Measurements from ENCODE around the gene TAC3. TPM values are rescaled to one million over a fixed set of nuclear protein-coding genes. Genes with fewer than 3 reads are reported as not detected.

Gene TAC3
- total RNA-seq, 1 experiment from 2014 or later: 3.1 TPM

GRCh38 chr12:57039016-57039798, 22.9 kb upstream of the TAC3 start:
- TF ChIP-seq CTCF (IDR thresholded peaks at IDR 0.05; ENCODE audit: insufficient read depth in 1 of 2, low read depth in 1 of 2, low read length in 1 of 2, severe bottlenecking in 1 of 2, unreplicated experiment in 1 of 2): no peak
- Histone ChIP-seq H3K36me3 (ENCODE audit: control insufficient read depth, insufficient read depth, low read length) (no peaks in the 10 kb centered on the region; the same call in 1 of the 2 replicates), H3K4me1 (no peaks in the 10 kb centered on the region), H3K4me3 (ENCODE audit: low read depth, low read length) (no peak overlapping the region), H3K9me3 (no peaks in the 10 kb centered on the region), H3K27me3 (replicated peaks; ENCODE audit: control insufficient read depth, insufficient read depth, low read length) (no peaks in the 10 kb centered on the region)
- Mint-ChIP-seq H3K36me3 (ENCODE audit: insufficient read depth, unreplicated experiment) (no peaks in the 10 kb centered on the region), H3K27ac (ENCODE audit: unreplicated experiment) (no peak overlapping the region), H3K4me3 (ENCODE audit: unreplicated experiment) (no peak overlapping the region), H3K9me3 (ENCODE audit: unreplicated experiment) (no peaks in the 10 kb centered on the region), H3K4me1 (ENCODE audit: low read depth, unreplicated experiment) (no peaks in the 10 kb centered on the region), H3K27me3 (ENCODE audit: insufficient read depth, unreplicated experiment) (no peaks in the 10 kb centered on the region)
- no peak for DNase-seq
- CTCF ChIA-PET: interaction anchor here (1.5 kb wide), 1 partner anchor 30 kb away, joined by 3 read pairs; no protein-coding TSS in a partner anchor
- POLR2A ChIA-PET: no interaction called here
- BruUV-seq (replicated peaks): no TSS peak
- intact Hi-C loops (cut with micrococcal nuclease; ENCODE audit: unreplicated experiment): no loop called here

- no peaks in the 10 kb centered on the region for H3K4me1 Mint-ChIP-seq (ENCODE audit: low read depth, unreplicated experiment)
- BruUV-seq (replicated peaks): no TSS peak
- no peak overlapping the region for H3K4me3 Mint-ChIP-seq (ENCODE audit: unreplicated experiment)
- no peak overlapping the region for H3K4me3 ChIP-seq (ENCODE audit: low read depth, low read length)
- H3K36me3 Mint-ChIP-seq (ENCODE audit: insufficient read depth, unreplicated experiment): no peaks in the 10 kb centered on the region
- H3K9me3 Mint-ChIP-seq (ENCODE audit: unreplicated experiment): no peaks in the 10 kb centered on the region
- no peak for DNase-seq
- no peak overlapping the region for H3K27ac Mint-ChIP-seq (ENCODE audit: unreplicated experiment)
- no peaks in the 10 kb centered on the region for H3K27me3 Mint-ChIP-seq (ENCODE audit: insufficient read depth, unreplicated experiment)
- CTCF ChIA-PET: no interaction called here
- H3K9me3 ChIP-seq: no peaks in the 10 kb centered on the region
- TF ChIP-seq CTCF (IDR thresholded peaks at IDR 0.05; ENCODE audit: insufficient read depth in 1 of 2, low read depth in 1 of 2, low read length in 1 of 2, severe bottlenecking in 1 of 2, unreplicated experiment in 1 of 2): no peak
- no peaks in the 10 kb centered on the region for H3K4me1 ChIP-seq
- no peaks in the 10 kb centered on the region; the same call in 1 of the 2 replicates for H3K36me3 ChIP-seq (ENCODE audit: control insufficient read depth, insufficient read depth, low read length)
- no peaks in the 10 kb centered on the region for H3K27me3 ChIP-seq (replicated peaks; ENCODE audit: control insufficient read depth, insufficient read depth, low read length)
- POLR2A ChIA-PET: no interaction called here
- intact Hi-C loops (cut with micrococcal nuclease; ENCODE audit: unreplicated experiment): no loop called here
These were observed 20.9 kb upstream of the TAC3 start for GRCh38 chr12:57037264-57037663.

- Histone ChIP-seq H3K27me3 (replicated peaks; ENCODE audit: control insufficient read depth, insufficient read depth, low read length) (no peaks in the 10 kb centered on the region), H3K36me3 (ENCODE audit: control insufficient read depth, insufficient read depth, low read length) (no peaks in the 10 kb centered on the region; the same call in 1 of the 2 replicates), H3K4me3 (ENCODE audit: low read depth, low read length) (no peak overlapping the region), H3K9me3 (no peaks in the 10 kb centered on the region), H3K4me1 (no peaks in the 10 kb centered on the region)
- no peak overlapping the region for H3K27ac Mint-ChIP-seq (ENCODE audit: unreplicated experiment)
- no peak overlapping the region for H3K4me3 Mint-ChIP-seq (ENCODE audit: unreplicated experiment)
- H3K4me1 Mint-ChIP-seq (ENCODE audit: low read depth, unreplicated experiment): peaks cover 8% of the 10 kb centered on the region
- no TSS peak for BruUV-seq (replicated peaks)
- no peak for DNase-seq
- H3K9me3 Mint-ChIP-seq (ENCODE audit: unreplicated experiment): no peaks in the 10 kb centered on the region
- no peak for TF ChIP-seq CTCF (IDR thresholded peaks at IDR 0.05; ENCODE audit: insufficient read depth in 1 of 2, low read depth in 1 of 2, low read length in 1 of 2, severe bottlenecking in 1 of 2, unreplicated experiment in 1 of 2)
- ChIA-PET POLR2A (no interaction called here), CTCF (interaction anchor here (1.1 to 1.4 kb wide), 2 partner anchors 36 to 378 kb away, joined by 3 to 6 read pairs; no protein-coding TSS in a partner anchor)
- H3K27me3 Mint-ChIP-seq (ENCODE audit: insufficient read depth, unreplicated experiment): no peaks in the 10 kb centered on the region
- intact Hi-C loops (cut with micrococcal nuclease; ENCODE audit: unreplicated experiment): no loop called here
- H3K36me3 Mint-ChIP-seq (ENCODE audit: insufficient read depth, unreplicated experiment): no peaks in the 10 kb centered on the region
These were observed 17.1 kb upstream of the TAC3 start for GRCh38 chr12:57033431-57033830.

Measured in Caco-2 (cell line).